Esophagus squamous epithelium (tissue), 5 donors: ENCODE data around the gene RBM19. TPM values are rescaled to one million over a fixed set of nuclear protein-coding genes. Genes with fewer than 3 reads are reported as not detected.

Experiments used
- DNase-seq: peaks from one replicate; lab custom pipeline; 2025; lab: John Stamatoyannopoulos, UW
- H3K27ac ChIP-seq, 4 donors: fragments of 200-600 bp; sonication (generic); one replicate each; pipeline ENCODE4 v1.5.1; 2016 to 2019; ENCODE audit warnings: mild to moderate bottlenecking in 1 of 4
- H3K27me3 ChIP-seq, 4 donors: fragments of 200-600 bp; sonication (generic); 1 replicate in 3 of 4; 2 replicates in 1 of 4; pipeline versions ENCODE4 v1.5.1 to v1.6.0; 2017 to 2021; ENCODE audit warnings: antibody characterized with exemption in 1 of 4
- H3K36me3 ChIP-seq, 3 donors: fragments of 200-600 bp; sonication (generic); one replicate each; pipeline ENCODE4 v1.5.1; 2016 to 2019
- H3K4me1 ChIP-seq, 3 donors: fragments of 200-600 bp; sonication (generic); one replicate each; pipeline ENCODE4 v1.5.1; 2017 to 2019
- H3K4me3 ChIP-seq, 4 donors: fragments of 200-600 bp; sonication (generic); 1 replicate in 3 of 4; 2 replicates in 1 of 4; pipeline ENCODE4 v1.5.1; 2016 to 2019; ENCODE audit warnings: mild to moderate bottlenecking in 2 of 4, moderate library complexity in 1 of 4
- H3K9me3 ChIP-seq, 3 donors: fragments of 200-600 bp; sonication (generic); one replicate each; pipeline ENCODE4 v1.5.1; 2016 to 2019
- CTCF ChIP-seq, 6 experiments: fragments of 450-650 bp in 4 of 6; fragments of 200-600 bp in 2 of 6; sonication (generic) in 2 of 6; IDR thresholded peaks; one replicate each; pipeline ENCODE4 v1.5.1; 2016 to 2019; ENCODE audit warnings: antibody characterized with exemption in 6 of 6, mild to moderate bottlenecking in 4 of 6, moderate library complexity in 4 of 6
- POLR2A ChIP-seq, 4 donors: fragments of 450-650 bp; IDR thresholded peaks; one replicate each; pipeline ENCODE4 v1.6.1; 2017; ENCODE audit warnings: antibody characterized with exemption in 4 of 4, mild to moderate bottlenecking in 4 of 4, moderate library complexity in 3 of 4
- WGBS, 2 donors: methylation state at CpG; one replicate each; pipeline ENCODE4 v1.1.5; 2018; 5-methylcytosine and 5-hydroxymethylcytosine counted together
- intact Hi-C: fragments of 100-400 bp; cut with DNase I; formaldehyde crosslinking; loops from one replicate; pipeline ENCODE4 v1.15.0; 2022
- total RNA-seq, 4 donors: library from RNA; depleted of rRNA; stranded (reverse); fragments of >200 nt; gene quantifications; one replicate each; pipeline ENCODE4 v1.1.0, GENCODE V29; 2016
- donor health status: DM: yes; HTN: yes; CAD: no.

RBM19 gene
- total RNA-seq, 4 donors from 2014 or later = 13.1 to 32.8 (median 27.4) TPM

GRCh38 chr12:113852695-113853490, 113.2 kb downstream of the RBM19 start:
- no peaks in the 10 kb centered on the region for H3K27me3 ChIP-seq
- intact Hi-C loops = no loop called here
- H3K27ac ChIP-seq = peak overlapping the region in 1 of 4 donors; percentile 9
- peaks cover 0 to 31% (median 0%) of the 10 kb centered on the region in 3 donors for H3K4me1 ChIP-seq
- H3K9me3 ChIP-seq = no peaks in the 10 kb centered on the region
- no peak for TF ChIP-seq POLR2A (IDR thresholded peaks at IDR 0.05)
- TF ChIP-seq CTCF (IDR thresholded peaks at IDR 0.05) = no peak
- 69 to 90% methylated on average over 14 to 18 of the region's 24 CpGs for whole genome bisulfite sequencing, 2 donors
- DNase-seq = no peak
- H3K4me3 ChIP-seq = no peak overlapping the region
- peaks cover 0 to 77% (median 9%) of the 10 kb centered on the region in 3 donors for H3K36me3 ChIP-seq

- DNase-seq = no peak
- no peaks in the 10 kb centered on the region for H3K9me3 ChIP-seq
- WGBS, 2 donors = 71 to 73% methylated on average over 5 of the region's 5 CpGs
- H3K27ac ChIP-seq = no peak overlapping the region
- no peak overlapping the region for H3K4me3 ChIP-seq
- no peak for TF ChIP-seq CTCF (IDR thresholded peaks at IDR 0.05)
- TF ChIP-seq POLR2A (IDR thresholded peaks at IDR 0.05) = no peak
- peaks cover 0 to 30% (median 0%) of the 10 kb centered on the region in 3 donors for H3K4me1 ChIP-seq
- H3K36me3 ChIP-seq = peaks cover 0 to 73% (median 3%) of the 10 kb centered on the region in 3 donors
- no peaks in the 10 kb centered on the region for H3K27me3 ChIP-seq
- intact Hi-C loops = no loop called here
Observed at GRCh38 chr12:113852264-113852663, 113.9 kb downstream of the RBM19 start.

- TF ChIP-seq CTCF (IDR thresholded peaks at IDR 0.05) (no peak), POLR2A (IDR thresholded peaks at IDR 0.05) (no peak)
- Histone ChIP-seq H3K27me3 (no peaks in the 10 kb centered on the region), H3K9me3 (no peaks in the 10 kb centered on the region), H3K4me3 (no peak overlapping the region), H3K27ac (peak overlapping the region in 2 of 4 donors; percentile 19 to 65), H3K36me3 (peaks cover 0 to 68% (median 0%) of the 10 kb centered on the region in 3 donors), H3K4me1 (peaks cover 0 to 30% (median 0%) of the 10 kb centered on the region in 3 donors)
- 69% methylated on average over 3 to 7 of the region's 8 CpGs for WGBS, 2 donors
- intact Hi-C loops = no loop called here
- DNase-seq = no peak
Observed at GRCh38 chr12:113850309-113851056, 115.6 kb downstream of the RBM19 start.

- Histone ChIP-seq H3K27me3 (no peaks in the 10 kb centered on the region), H3K4me1 (peaks cover 0 to 18% (median 0%) of the 10 kb centered on the region in 3 donors), H3K4me3 (no peak overlapping the region), H3K9me3 (no peaks in the 10 kb centered on the region), H3K36me3 (peaks cover 0 to 71% (median 7%) of the 10 kb centered on the region in 3 donors), H3K27ac (no peak overlapping the region)
- WGBS, 2 donors = 80 to 95% methylated on average over 2 of the region's 3 CpGs
- intact Hi-C loops = no loop called here
- no peak for DNase-seq
- TF ChIP-seq CTCF (IDR thresholded peaks at IDR 0.05) (no peak), POLR2A (IDR thresholded peaks at IDR 0.05) (no peak)
Observed at GRCh38 chr12:113847856-113848255, 118.3 kb downstream of the RBM19 start.
